ENCODE data around the gene TPRG1L.

The TPRG1L gene

DNA sequence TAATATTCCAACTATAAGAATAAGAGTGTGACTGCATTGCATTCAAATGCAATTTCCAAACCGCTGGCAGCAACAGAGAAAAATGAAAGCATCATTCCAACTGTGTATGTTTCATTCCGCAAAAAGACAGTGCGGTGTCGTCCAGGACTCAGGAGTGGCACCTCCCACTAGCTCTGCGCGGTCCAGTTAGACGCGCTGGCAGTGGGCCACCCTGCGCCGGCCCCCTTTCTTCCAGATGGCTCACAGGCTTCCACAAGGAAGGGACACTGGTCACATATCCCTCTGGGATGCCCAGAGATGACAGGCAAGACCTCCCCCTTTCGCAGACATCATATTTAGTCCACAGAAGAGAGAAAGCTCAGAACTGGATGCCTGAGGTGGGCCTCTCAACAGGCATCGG is 13.2 kb downstream of the TPRG1L start:
- TF ChIP-seq ZNF544 (tag by site-specific recombination; IDR thresholded peaks at IDR 0.05) (no peak), GFI1B (tag by site-specific recombination; IDR thresholded peaks at IDR 0.05) (no peak)
- POLR2A ChIA-PET = no interaction called here
- H3K9me3 ChIP-seq (ENCODE audit: control insufficient read depth, insufficient read depth, low read depth, low read length) = no peaks in the 10 kb centered on the region

DNA sequence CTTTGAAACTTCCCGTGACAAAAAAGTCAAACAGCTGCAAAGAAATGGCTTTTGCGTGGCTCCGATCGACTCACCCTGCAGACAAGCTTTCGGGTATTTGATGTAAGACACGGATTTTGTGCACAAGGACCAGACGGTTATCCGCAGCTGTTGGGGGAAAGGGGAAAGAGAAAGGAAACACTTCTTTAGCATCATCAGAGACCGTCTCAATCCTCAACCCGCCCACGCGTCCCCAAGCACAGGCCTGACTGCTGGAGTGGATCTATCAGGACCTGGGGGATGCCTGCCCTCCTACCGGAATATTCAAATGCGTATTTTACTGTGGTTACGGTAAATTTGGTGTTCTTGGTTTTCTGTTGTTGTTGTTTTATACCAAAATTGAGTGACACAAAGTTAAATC is 13.9 kb downstream of the TPRG1L start:
- no peaks in the 10 kb centered on the region for H3K4me1 ChIP-seq (ENCODE audit: control insufficient read depth, insufficient read depth, low read length)
- TF ChIP-seq ZNF335 (tag by site-specific recombination; conservative IDR thresholded peaks at IDR 0.05) (no peak), ZNF658 (tag by site-specific recombination; IDR thresholded peaks at IDR 0.05) (no peak), ZNF423 (tag by site-specific recombination; IDR thresholded peaks at IDR 0.05) (no peak), ZNF473 (tag by site-specific recombination; IDR thresholded peaks at IDR 0.05) (no peak), ZNF548 (tag by site-specific recombination; IDR thresholded peaks at IDR 0.05) (no peak), ZNF146 (tag by site-specific recombination; IDR thresholded peaks at IDR 0.05) (no peak), HOXD13 (CRISPR knock-in tag; IDR thresholded peaks at IDR 0.05; ENCODE audit: borderline replicate concordance) (no peak), GLIS1 (tag by site-specific recombination; IDR thresholded peaks at IDR 0.05) (no peak), ZNF747 (tag by site-specific recombination; IDR thresholded peaks at IDR 0.05) (no peak), ZNF140 (tag by site-specific recombination; IDR thresholded peaks at IDR 0.05) (no peak), ZFP37 (tag by site-specific recombination; IDR thresholded peaks at IDR 0.05) (no peak), ZNF571 (tag by site-specific recombination; IDR thresholded peaks at IDR 0.05) (no peak), SP7 (tag by site-specific recombination; IDR thresholded peaks at IDR 0.05) (no peak), ZNF830 (tag by site-specific recombination; IDR thresholded peaks at IDR 0.05; ENCODE audit: low read depth) (no peak), ZNF433 (tag by site-specific recombination; IDR thresholded peaks at IDR 0.05; ENCODE audit: low read depth) (no peak), ZNF112 (tag by site-specific recombination; IDR thresholded peaks at IDR 0.05) (no peak), ZNF266 (tag by site-specific recombination; IDR thresholded peaks at IDR 0.05; ENCODE audit: low read depth) (no peak)
- TF ChIP-seq, protein P1, sequence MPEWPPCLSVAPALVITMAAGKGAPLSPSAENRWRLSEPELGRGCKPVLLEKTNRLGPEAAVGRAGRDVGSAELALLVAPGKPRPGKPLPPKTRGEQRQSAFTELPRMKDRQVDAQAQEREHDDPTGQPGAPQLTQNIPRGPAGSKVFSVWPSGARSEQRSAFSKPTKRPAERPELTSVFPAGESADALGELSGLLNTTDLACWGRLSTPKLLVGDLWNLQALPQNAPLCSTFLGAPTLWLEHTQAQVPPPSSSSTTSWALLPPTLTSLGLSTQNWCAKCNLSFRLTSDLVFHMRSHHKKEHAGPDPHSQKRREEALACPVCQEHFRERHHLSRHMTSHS (tag by site-specific recombination; IDR thresholded peaks at IDR 0.05) = no peak
- TF ChIP-seq, protein P2, sequence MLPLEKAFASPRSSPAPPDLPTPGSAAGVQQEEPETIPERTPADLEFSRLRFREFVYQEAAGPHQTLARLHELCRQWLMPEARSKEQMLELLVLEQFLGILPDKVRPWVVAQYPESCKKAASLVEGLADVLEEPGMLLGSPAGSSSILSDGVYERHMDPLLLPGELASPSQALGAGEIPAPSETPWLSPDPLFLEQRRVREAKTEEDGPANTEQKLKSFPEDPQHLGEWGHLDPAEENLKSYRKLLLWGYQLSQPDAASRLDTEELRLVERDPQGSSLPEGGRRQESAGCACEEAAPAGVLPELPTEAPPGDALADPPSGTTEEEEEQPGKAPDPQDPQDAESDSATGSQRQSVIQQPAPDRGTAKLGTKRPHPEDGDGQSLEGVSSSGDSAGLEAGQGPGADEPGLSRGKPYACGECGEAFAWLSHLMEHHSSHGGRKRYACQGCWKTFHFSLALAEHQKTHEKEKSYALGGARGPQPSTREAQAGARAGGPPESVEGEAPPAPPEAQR (tag by site-specific recombination; IDR thresholded peaks at IDR 0.05) = no peak
- TF ChIP-seq, protein P3, sequence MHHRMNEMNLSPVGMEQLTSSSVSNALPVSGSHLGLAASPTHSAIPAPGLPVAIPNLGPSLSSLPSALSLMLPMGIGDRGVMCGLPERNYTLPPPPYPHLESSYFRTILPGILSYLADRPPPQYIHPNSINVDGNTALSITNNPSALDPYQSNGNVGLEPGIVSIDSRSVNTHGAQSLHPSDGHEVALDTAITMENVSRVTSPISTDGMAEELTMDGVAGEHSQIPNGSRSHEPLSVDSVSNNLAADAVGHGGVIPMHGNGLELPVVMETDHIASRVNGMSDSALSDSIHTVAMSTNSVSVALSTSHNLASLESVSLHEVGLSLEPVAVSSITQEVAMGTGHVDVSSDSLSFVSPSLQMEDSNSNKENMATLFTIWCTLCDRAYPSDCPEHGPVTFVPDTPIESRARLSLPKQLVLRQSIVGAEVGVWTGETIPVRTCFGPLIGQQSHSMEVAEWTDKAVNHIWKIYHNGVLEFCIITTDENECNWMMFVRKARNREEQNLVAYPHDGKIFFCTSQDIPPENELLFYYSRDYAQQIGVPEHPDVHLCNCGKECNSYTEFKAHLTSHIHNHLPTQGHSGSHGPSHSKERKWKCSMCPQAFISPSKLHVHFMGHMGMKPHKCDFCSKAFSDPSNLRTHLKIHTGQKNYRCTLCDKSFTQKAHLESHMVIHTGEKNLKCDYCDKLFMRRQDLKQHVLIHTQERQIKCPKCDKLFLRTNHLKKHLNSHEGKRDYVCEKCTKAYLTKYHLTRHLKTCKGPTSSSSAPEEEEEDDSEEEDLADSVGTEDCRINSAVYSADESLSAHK (tag by site-specific recombination; IDR thresholded peaks at IDR 0.05) = no peak
- H3K27ac ChIP-seq (ENCODE audit: extremely low read depth, low read depth, low read length) = no peak overlapping the region
- H3K36me3 ChIP-seq (ENCODE audit: control insufficient read depth in 2 of 2, insufficient read depth in 1 of 2, low read length in 2 of 2) = peaks cover 4 to 98% of the 10 kb centered on the region in 2 experiments; a peak in 2 of 3 replicates
- CTCF ChIA-PET = interaction anchor here (1.9 kb wide), 1 partner anchor 85 kb away, joined by 6 read pairs; no protein-coding TSS in a partner anchor
- POLR2A ChIA-PET = no interaction called here
- no peak overlapping the region for H3K4me3 ChIP-seq (ENCODE audit: low read depth, low read length)
- H3K9me3 ChIP-seq (ENCODE audit: control insufficient read depth, insufficient read depth, low read depth, low read length) = no peaks in the 10 kb centered on the region

More for the DNA sequence above, 13.2 kb downstream of the TPRG1L start:
- no peaks in the 10 kb centered on the region for H3K4me1 ChIP-seq (ENCODE audit: control insufficient read depth, insufficient read depth, low read length)
- H3K27ac ChIP-seq (ENCODE audit: extremely low read depth, low read depth, low read length) = no peak overlapping the region
- CTCF ChIA-PET = interaction anchor here (0.6 to 1.9 kb wide), 2 partner anchors 21 to 86 kb away, joined by 4 to 6 read pairs; no protein-coding TSS in a partner anchor
- no peak overlapping the region for H3K4me3 ChIP-seq (ENCODE audit: low read depth, low read length)
- peaks cover 4 to 100% of the 10 kb centered on the region in 2 experiments; a peak in 2 of 3 replicates for H3K36me3 ChIP-seq (ENCODE audit: control insufficient read depth in 2 of 2, insufficient read depth in 1 of 2, low read length in 2 of 2)
